MCF 10A (cell line): Measurements from ENCODE around the gene ELMO1. TPM values are rescaled to one million over a fixed set of nuclear protein-coding genes. Genes with fewer than 3 reads are reported as not detected.

Experiments
- BruUV-seq: library from RNA; stranded (reverse); fragments of 400-500 nt; replicated peaks from 2 replicates; lab custom pipeline; 2021; lab: Mats Ljungman, UMichigan
- CTCF ChIA-PET: fragments of 300-600 bp; sonication (Branson Sonifier 250); formaldehyde crosslinking; extraction: SDS; loops from one replicate; lab custom pipeline; 2021; ENCODE audit warnings: antibody characterized with exemption, inconsistent platforms; lab: Yijun Ruan, JAX
- POLR2A ChIA-PET: fragments of 300-600, 350-650 bp; sonication (Branson Sonifier 250); formaldehyde crosslinking; extraction: SDS; loops from one replicate; lab custom pipeline; 2020; ENCODE audit warnings: antibody characterized with exemption, inconsistent platforms; lab: Yijun Ruan, JAX
- DNase-seq: peaks from one replicate; pipeline ENCODE4 v3.0.0-alpha.2; 2018; ENCODE audit not compliant: unreplicated experiment
- H3K27ac Mint-ChIP-seq: one replicate; pipeline ENCODE4 v1.8.0; 2022; ENCODE audit warnings: mild to moderate bottlenecking, low read depth, mixed read lengths; ENCODE audit not compliant: unreplicated experiment
- H3K27me3 Mint-ChIP-seq: one replicate; pipeline ENCODE4 v1.8.0; 2022; ENCODE audit warnings: mixed read lengths; ENCODE audit not compliant: insufficient read depth, unreplicated experiment
- H3K36me3 Mint-ChIP-seq: one replicate; pipeline ENCODE4 v1.8.0; 2022; ENCODE audit warnings: mild to moderate bottlenecking, moderate library complexity, mixed read lengths; ENCODE audit not compliant: insufficient read depth, unreplicated experiment
- H3K4me1 Mint-ChIP-seq: one replicate; pipeline ENCODE4 v1.8.0; 2022; ENCODE audit warnings: mixed read lengths; ENCODE audit not compliant: insufficient read depth, unreplicated experiment
- H3K4me3 Mint-ChIP-seq: one replicate; pipeline ENCODE4 v1.8.0; 2022; ENCODE audit warnings: mild to moderate bottlenecking, moderate library complexity, mixed read lengths; ENCODE audit not compliant: unreplicated experiment
- H3K9me3 Mint-ChIP-seq: one replicate; pipeline ENCODE4 v1.8.0; 2022; ENCODE audit warnings: mixed read lengths; ENCODE audit not compliant: unreplicated experiment
- intact Hi-C: fragments of 100-400 bp; cut with micrococcal nuclease; formaldehyde crosslinking; loops from 2 replicates; pipeline ENCODE4 v1.14.1; 2022
- total RNA-seq: library from RNA; stranded (reverse); gene quantifications from 2 replicates; pipeline ENCODE4 v1.2.3, GENCODE V29; 2022
- TF ChIP-seq, protein P1 (sequence below): fragments of 200-600 bp; IDR thresholded peaks from one replicate; pipeline ENCODE4 v1.8.0; 2022; ENCODE audit warnings: antibody characterized with exemption, mild to moderate bottlenecking; ENCODE audit not compliant: unreplicated experiment

The ELMO1 gene
- total RNA-seq, 1 experiment from 2014 or later, result 0.30 TPM

DNA sequence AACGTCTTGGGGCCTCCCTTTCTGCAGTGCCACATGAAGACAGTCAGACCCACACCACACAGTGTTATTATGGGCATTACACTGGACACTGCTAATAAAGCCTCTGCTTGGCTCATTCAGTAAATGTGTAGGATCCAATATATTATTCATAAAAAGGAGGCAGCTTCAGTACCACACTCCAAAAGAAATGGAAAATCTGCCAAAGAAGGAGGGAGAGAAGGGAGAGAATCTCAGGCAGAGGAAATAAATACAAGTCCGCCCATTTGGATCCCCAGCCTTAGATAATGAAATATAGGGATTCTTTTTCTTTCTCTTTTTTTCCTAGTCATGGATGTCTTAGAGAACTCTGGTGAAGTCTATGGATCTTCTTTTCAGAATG lies 162.2 kb downstream of the ELMO1 start:
- H3K9me3 Mint-ChIP-seq, result no peaks in the 10 kb centered on the region
- no peaks in the 10 kb centered on the region for H3K36me3 Mint-ChIP-seq
- BruUV-seq, result no TSS peak
- intact Hi-C loops, result no loop called here
- H3K4me3 Mint-ChIP-seq, result no peak overlapping the region
- TF ChIP-seq, protein P1, sequence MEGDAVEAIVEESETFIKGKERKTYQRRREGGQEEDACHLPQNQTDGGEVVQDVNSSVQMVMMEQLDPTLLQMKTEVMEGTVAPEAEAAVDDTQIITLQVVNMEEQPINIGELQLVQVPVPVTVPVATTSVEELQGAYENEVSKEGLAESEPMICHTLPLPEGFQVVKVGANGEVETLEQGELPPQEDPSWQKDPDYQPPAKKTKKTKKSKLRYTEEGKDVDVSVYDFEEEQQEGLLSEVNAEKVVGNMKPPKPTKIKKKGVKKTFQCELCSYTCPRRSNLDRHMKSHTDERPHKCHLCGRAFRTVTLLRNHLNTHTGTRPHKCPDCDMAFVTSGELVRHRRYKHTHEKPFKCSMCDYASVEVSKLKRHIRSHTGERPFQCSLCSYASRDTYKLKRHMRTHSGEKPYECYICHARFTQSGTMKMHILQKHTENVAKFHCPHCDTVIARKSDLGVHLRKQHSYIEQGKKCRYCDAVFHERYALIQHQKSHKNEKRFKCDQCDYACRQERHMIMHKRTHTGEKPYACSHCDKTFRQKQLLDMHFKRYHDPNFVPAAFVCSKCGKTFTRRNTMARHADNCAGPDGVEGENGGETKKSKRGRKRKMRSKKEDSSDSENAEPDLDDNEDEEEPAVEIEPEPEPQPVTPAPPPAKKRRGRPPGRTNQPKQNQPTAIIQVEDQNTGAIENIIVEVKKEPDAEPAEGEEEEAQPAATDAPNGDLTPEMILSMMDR, result no peak
- POLR2A ChIA-PET, result no interaction called here
- no peaks in the 10 kb centered on the region for H3K27me3 Mint-ChIP-seq
- CTCF ChIA-PET, result interaction anchor here (0.7 to 1.2 kb wide), 5 partner anchors 38 to 209 kb away, joined by 3 to 6 read pairs (median 3); no protein-coding TSS in a partner anchor
- peaks cover 6% of the 10 kb centered on the region for H3K4me1 Mint-ChIP-seq
- DNase-seq, result no peak
- H3K27ac Mint-ChIP-seq, result no peak overlapping the region

DNA sequence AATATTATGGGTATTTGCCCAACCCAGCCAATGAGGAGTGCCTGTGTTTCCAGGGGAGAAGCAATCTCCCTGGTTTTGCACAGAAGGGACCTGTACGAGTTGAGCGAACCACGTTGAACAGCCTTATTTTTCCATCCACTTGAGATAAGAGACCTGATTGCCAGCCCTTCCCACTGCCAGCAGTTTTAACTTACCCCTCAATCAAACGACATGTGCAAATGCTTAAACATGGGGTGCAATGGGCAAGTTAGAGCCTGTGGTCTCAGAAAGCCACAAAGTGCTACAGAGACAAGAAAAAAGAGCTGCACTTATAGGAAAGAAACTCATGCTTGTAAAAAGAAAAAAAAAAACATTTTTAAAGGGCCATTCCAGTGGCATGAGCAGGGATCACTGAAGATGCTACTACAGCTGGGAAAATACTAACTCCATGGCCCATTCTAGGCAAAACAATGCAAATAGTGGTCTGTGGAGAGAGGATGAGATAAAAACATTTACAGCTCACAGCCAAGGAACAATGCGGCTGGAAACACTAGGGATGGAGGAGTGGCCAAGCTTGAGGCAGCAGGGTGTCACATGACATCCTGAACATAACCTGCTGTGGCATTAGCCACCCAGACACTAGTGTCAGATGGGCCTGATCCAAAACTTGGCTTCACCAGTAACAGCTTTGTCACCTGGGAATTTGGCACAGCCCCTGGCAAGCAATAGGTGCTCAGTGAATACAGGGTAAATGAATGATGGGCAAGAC lies 162.8 kb downstream of the ELMO1 start:
- ChIA-PET POLR2A (no interaction called here), CTCF (interaction anchor here (0.7 to 1.2 kb wide), 5 partner anchors 39 to 210 kb away, joined by 3 to 6 read pairs (median 3); no protein-coding TSS in a partner anchor)
- Mint-ChIP-seq H3K9me3 (no peaks in the 10 kb centered on the region), H3K27me3 (no peaks in the 10 kb centered on the region), H3K27ac (no peak overlapping the region), H3K4me3 (no peak overlapping the region), H3K4me1 (peaks cover 6% of the 10 kb centered on the region), H3K36me3 (no peaks in the 10 kb centered on the region)
- intact Hi-C loops, result no loop called here
- BruUV-seq, result no TSS peak
- TF ChIP-seq, protein P1, result no peak
- DNase-seq, result no peak

DNA sequence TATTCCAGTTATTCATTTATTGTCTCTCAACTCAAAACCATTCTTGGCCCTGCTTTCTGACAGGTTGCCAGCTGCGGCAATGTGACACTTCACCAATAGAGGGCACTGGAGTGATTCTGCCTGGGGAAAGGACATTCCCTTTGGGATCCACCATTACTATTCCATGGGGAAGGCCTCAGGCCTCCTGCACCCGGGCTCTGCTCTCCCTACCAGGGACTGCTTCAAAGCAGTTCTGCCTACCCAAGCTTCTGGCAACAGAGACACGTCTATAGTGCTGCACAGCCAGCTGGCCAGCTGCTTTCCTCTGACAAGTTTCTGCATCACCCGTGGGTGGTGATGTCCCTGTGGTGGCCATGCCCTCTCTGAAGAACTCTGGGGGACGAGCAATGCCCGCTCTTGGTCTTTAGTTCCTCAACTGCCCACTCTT lies 163.8 kb downstream of the ELMO1 start:
- Mint-ChIP-seq H3K27ac (no peak overlapping the region), H3K27me3 (no peaks in the 10 kb centered on the region), H3K36me3 (no peaks in the 10 kb centered on the region), H3K4me3 (no peak overlapping the region), H3K4me1 (peaks cover 6% of the 10 kb centered on the region), H3K9me3 (no peaks in the 10 kb centered on the region)
- TF ChIP-seq, protein P1, result peak; percentile 46
- CTCF ChIA-PET, result interaction anchor here (0.6 to 1.3 kb wide), 5 partner anchors 11 to 1860 kb away, joined by 3 to 4 read pairs (median 3); no protein-coding TSS in a partner anchor
- DNase-seq, result peak; percentile 51
- intact Hi-C loops, result loop anchor here (5.0 kb wide), 1 partner anchor 217 kb away; no protein-coding TSS in a partner anchor
- POLR2A ChIA-PET, result interaction anchor here (0.7 kb wide), 1 partner anchor 881 kb away, joined by 3 read pairs; no protein-coding TSS in a partner anchor
- BruUV-seq, result no TSS peak

DNA sequence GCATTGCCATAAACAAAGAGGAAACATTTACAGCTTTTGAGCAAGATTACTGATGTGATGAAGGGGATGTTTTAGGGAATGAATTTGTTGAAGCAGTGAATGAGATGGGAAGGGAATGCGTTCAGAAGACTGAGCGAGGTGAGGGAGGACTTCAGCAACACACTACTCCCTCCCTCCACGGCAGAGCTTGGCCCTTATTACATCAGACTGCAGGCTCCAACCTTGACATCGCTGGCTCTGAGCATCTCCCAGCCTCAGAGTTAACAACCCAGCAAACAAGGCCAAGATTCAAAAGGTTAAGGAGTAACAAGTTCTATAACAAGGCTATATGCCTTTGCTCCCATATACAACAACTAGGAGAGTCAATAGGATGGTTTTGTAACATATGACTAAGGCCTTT lies 164.4 kb downstream of the ELMO1 start:
- intact Hi-C loops, result loop anchor here (5.0 kb wide), 1 partner anchor 218 kb away; no protein-coding TSS in a partner anchor
- no peaks in the 10 kb centered on the region for H3K9me3 Mint-ChIP-seq
- no peaks in the 10 kb centered on the region for H3K36me3 Mint-ChIP-seq
- H3K4me1 Mint-ChIP-seq, result peaks cover 6% of the 10 kb centered on the region
- POLR2A ChIA-PET, result no interaction called here
- TF ChIP-seq, protein P1, result no peak
- no peaks in the 10 kb centered on the region for H3K27me3 Mint-ChIP-seq
- BruUV-seq, result no TSS peak
- no peak overlapping the region for H3K27ac Mint-ChIP-seq
- CTCF ChIA-PET, result interaction anchor here (0.6 to 1.3 kb wide), 4 partner anchors 11 to 1859 kb away, joined by 3 to 4 read pairs (median 4); no protein-coding TSS in a partner anchor
- DNase-seq, result no peak
- no peak overlapping the region for H3K4me3 Mint-ChIP-seq
